Cardiac fibroblast (primary cell): ENCODE data around the gene GM2A.
A peak's percentile ranks its signal among the peaks of the same experiment; 100 is the strongest.

ENCODE experiments used
- DNase-seq, 2 donors: peaks; one replicate each; pipeline versions ENCODE4 v3.0.0 to v3.0.0-alpha.2; 2010; ENCODE audit warnings: low read depth in 2 of 2
- H3K4me3 ChIP-seq, 2 donors: replicated peaks in 1 of 2; 1 replicate in 1 of 2; 2 replicates in 1 of 2; pipeline ENCODE4 v1.5.1; 2011; ENCODE audit warnings: low read depth in 2 of 2, low read length in 2 of 2, mild to moderate bottlenecking in 2 of 2, moderate library complexity in 1 of 2
- TF ChIP-seq, protein P1 (sequence below): IDR thresholded peaks from one replicate; pipeline ENCODE4 v1.5.1; 2011; ENCODE audit warnings: low read depth, mild to moderate bottlenecking, low read length, inconsistent platforms

GM2A gene

GRCh38 chr5:151252762-151253604 lies at the start of gene GM2A:
GM2A (plus strand) TSS chr5:151253185; CDS start chr5:151253217, 32 bp downstream.
- TF ChIP-seq, protein P1, sequence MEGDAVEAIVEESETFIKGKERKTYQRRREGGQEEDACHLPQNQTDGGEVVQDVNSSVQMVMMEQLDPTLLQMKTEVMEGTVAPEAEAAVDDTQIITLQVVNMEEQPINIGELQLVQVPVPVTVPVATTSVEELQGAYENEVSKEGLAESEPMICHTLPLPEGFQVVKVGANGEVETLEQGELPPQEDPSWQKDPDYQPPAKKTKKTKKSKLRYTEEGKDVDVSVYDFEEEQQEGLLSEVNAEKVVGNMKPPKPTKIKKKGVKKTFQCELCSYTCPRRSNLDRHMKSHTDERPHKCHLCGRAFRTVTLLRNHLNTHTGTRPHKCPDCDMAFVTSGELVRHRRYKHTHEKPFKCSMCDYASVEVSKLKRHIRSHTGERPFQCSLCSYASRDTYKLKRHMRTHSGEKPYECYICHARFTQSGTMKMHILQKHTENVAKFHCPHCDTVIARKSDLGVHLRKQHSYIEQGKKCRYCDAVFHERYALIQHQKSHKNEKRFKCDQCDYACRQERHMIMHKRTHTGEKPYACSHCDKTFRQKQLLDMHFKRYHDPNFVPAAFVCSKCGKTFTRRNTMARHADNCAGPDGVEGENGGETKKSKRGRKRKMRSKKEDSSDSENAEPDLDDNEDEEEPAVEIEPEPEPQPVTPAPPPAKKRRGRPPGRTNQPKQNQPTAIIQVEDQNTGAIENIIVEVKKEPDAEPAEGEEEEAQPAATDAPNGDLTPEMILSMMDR = no peak
- H3K4me3 ChIP-seq = peak within 1 kb of the TSS; percentile 70 to 87
- DNase-seq = peak; percentile 100

DNA sequence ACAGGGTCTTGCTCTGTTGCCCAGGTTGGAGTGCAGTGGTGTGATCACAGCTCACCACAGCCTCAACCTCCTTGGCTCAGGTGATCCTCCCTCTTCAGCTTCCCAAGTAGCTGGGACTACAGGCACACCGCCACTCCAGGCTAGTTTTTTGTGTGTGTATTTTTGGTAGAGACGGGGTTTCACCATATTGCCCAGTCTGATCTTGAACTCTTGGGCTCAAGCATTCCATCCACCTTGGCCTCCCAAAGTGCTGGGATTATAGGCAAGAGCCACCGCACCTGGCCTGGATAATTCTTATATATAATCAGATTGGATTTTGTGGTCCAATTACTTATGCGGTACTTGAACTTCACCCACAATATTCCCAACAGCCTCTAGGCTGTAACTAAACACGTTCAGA lies 48.9 kb upstream of the GM2A start:
- TF ChIP-seq, protein P1 = no peak
- no peak for DNase-seq
- H3K4me3 ChIP-seq = no peak overlapping the region

GRCh38 chr5:151205411-151205810 lies 47.6 kb upstream of the GM2A start:
- TF ChIP-seq, protein P1 = no peak
- no peak for DNase-seq
- no peak overlapping the region for H3K4me3 ChIP-seq

DNA sequence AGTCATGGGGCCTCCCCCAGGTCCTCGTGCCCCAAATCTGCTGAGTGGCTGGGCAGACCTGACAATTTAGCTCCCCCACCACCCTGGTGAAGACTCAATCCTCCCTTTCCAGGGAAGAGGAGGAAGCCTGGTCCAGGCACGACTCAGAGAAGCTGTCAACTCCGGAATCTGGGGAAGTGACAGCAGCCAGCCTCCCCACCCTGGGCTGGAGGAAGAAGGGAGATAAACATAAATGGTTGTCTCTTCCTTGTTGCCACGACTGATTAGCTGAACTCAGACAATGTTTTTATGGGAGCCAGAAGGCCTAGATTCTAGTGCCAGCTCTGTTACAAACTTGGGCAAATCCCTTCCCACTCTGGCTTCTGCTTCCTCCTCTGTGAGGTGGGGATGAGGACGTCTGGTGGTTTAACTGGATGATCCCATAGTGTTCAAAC lies 44.5 kb upstream of the GM2A start:
- peak in 1 of 2 donors; percentile 25 for DNase-seq
- TF ChIP-seq, protein P1 = no peak
- H3K4me3 ChIP-seq = no peak overlapping the region

- no peak overlapping the region for H3K4me3 ChIP-seq
- DNase-seq = no peak
- TF ChIP-seq, protein P1 = no peak
Measured at GRCh38 chr5:151212406-151212798, 40.6 kb upstream of the GM2A start.

- H3K4me3 ChIP-seq = no peak overlapping the region
- TF ChIP-seq, protein P1 = no peak
- peak; percentile 77 to 95 for DNase-seq
Measured at GRCh38 chr5:151213803-151214613, 39.0 kb upstream of the GM2A start.
